ENCODE data around the gene CACNB2.

DNA sequence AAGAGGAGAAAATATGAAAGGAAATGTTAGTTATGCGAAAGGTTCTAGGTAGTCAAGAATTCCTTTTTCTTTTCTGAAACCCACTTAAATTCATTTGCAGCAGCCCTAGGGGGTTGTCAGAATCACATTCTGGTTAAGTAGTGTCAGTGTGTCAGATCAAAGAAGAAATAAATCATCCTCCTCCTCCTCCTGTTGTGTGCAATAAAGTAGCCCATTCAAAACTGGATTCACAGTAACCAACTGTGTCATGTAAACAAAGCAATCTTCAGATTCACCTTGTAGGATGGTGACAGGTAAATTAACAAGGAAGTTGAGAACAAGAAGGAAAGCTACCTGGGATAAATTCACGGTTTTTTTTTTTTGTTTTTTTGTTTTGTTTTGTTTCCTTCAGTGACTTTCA is 383.6 kb downstream of the CACNB2 start:
- TF ChIP-seq, protein P1, sequence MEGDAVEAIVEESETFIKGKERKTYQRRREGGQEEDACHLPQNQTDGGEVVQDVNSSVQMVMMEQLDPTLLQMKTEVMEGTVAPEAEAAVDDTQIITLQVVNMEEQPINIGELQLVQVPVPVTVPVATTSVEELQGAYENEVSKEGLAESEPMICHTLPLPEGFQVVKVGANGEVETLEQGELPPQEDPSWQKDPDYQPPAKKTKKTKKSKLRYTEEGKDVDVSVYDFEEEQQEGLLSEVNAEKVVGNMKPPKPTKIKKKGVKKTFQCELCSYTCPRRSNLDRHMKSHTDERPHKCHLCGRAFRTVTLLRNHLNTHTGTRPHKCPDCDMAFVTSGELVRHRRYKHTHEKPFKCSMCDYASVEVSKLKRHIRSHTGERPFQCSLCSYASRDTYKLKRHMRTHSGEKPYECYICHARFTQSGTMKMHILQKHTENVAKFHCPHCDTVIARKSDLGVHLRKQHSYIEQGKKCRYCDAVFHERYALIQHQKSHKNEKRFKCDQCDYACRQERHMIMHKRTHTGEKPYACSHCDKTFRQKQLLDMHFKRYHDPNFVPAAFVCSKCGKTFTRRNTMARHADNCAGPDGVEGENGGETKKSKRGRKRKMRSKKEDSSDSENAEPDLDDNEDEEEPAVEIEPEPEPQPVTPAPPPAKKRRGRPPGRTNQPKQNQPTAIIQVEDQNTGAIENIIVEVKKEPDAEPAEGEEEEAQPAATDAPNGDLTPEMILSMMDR (IDR thresholded peaks at IDR 0.05): no peak
- no peak for TF ChIP-seq POLR2A (IDR thresholded peaks at IDR 0.05)

All from adrenal gland (tissue), 5 donors.